ENCODE data around the gene KCNG4.

DNA sequence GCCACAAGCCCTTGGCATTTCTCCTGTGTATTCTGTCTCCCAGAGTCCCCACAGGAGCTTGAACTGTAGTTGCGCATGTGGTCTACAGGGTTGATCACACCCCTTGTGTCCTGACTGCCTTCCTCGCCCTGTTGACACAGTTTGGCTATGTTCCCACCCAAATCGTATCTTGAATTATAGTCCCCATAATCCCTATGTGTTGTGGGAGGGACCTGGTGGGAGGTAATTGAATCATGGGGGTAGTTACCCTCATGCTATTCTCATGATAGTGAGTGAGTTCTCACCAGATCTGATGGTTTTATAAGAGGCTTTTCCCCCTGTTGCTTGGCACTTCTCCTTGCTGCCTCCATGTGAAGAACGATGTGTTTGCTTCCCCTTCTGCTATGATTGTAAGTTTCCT lies 27.7 kb downstream of the KCNG4 start:
- TF ChIP-seq, protein P1, sequence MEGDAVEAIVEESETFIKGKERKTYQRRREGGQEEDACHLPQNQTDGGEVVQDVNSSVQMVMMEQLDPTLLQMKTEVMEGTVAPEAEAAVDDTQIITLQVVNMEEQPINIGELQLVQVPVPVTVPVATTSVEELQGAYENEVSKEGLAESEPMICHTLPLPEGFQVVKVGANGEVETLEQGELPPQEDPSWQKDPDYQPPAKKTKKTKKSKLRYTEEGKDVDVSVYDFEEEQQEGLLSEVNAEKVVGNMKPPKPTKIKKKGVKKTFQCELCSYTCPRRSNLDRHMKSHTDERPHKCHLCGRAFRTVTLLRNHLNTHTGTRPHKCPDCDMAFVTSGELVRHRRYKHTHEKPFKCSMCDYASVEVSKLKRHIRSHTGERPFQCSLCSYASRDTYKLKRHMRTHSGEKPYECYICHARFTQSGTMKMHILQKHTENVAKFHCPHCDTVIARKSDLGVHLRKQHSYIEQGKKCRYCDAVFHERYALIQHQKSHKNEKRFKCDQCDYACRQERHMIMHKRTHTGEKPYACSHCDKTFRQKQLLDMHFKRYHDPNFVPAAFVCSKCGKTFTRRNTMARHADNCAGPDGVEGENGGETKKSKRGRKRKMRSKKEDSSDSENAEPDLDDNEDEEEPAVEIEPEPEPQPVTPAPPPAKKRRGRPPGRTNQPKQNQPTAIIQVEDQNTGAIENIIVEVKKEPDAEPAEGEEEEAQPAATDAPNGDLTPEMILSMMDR (conservative IDR thresholded peaks at IDR 0.05; ENCODE audit: low read depth, low read length): no peak
- no peak for TF ChIP-seq EZH2 (IDR thresholded peaks at IDR 0.05; ENCODE audit: borderline replicate concordance, low read depth, low read length, poor library complexity, severe bottlenecking)
